Epidermal melanocyte (primary cell): ENCODE measurements around the gene DXO.
"Not testable (repeated sequence)": the region's sequence is repeated elsewhere in the genome, so short reads cannot be mapped to it uniquely, and the experiment has no call there.

Source experiments
- DNase-seq: peaks from one replicate; pipeline ENCODE4 v3.0.0; 2011; ENCODE audit warnings: low spot score; ENCODE audit not compliant: insufficient read length

The DXO gene

GRCh38 chr6:31958741-31959739, 12.9 kb downstream of the DXO start, which contains the start of the genes NELFE and SKIC2:
Gene NELFE, minus strand, starts transcription at chr6:31958971. Its CDS starts 525 bp downstream, at chr6:31958446.
Gene SKIC2, plus strand, starts transcription at chr6:31959175. Its CDS starts 18 bp downstream, at chr6:31959193.
- peak; percentile 99 for DNase-seq

DNA sequence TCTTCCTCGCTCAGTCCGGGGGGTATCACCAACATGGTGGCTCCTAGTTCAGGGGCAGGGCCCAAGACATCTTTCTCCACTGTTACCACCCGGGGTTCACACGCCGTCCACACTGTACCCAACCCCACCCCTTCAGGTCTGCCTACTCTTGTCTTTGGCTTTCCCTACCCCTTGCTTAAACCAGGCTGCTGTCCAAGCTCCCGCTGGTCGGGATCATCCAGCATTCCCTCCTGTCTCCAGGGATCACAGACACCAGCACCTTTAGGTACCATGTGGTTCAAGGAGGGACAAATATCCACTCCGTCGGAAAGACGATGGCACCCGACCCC, 13.6 kb downstream of the DXO start:
- no peak for DNase-seq

- no peak for DNase-seq
Measured at GRCh38 chr6:31956796-31957195, 15.1 kb downstream of the DXO start.

DNA sequence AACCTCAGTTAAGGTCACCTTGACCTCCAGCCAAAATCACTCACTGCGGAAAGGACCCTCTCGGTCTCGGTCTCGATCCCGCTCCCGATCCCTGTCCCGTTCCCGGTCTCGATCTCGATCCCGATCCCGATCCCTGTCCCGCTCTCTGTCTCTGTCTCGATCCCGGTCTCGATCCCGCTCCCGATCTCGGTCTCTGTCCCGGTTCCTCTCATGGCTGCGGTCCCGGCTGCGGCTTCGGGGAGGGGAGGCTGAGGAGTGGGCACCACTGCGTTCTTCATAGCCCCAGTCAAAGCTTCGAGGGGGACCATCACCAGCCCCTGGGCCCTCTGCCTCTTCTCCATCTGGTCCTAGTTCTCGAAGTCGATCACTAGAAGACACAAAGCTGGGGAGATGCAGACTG, 17.4 kb downstream of the DXO start:
- DNase-seq, result no peak

DNA sequence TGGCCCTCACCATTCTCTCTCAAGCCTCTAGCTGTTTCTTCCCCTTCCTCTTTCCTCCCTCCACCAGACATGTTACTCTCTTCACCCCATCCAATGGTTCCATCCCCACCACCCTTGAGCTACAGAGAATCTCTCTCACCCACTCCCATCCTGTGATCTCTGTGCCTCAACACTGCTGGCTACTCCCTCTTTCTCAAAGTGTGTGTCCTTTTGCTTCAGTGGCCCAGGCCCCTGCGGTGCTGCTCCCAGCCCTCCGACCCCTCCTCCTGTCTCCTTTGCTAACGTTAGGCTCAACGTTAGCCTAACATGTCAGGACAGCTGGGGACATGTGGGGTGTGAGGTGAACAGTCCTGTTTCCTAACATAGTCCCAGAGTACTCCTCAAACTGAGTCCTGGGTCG, 19.0 kb downstream of the DXO start:
- no peak for DNase-seq

DNA sequence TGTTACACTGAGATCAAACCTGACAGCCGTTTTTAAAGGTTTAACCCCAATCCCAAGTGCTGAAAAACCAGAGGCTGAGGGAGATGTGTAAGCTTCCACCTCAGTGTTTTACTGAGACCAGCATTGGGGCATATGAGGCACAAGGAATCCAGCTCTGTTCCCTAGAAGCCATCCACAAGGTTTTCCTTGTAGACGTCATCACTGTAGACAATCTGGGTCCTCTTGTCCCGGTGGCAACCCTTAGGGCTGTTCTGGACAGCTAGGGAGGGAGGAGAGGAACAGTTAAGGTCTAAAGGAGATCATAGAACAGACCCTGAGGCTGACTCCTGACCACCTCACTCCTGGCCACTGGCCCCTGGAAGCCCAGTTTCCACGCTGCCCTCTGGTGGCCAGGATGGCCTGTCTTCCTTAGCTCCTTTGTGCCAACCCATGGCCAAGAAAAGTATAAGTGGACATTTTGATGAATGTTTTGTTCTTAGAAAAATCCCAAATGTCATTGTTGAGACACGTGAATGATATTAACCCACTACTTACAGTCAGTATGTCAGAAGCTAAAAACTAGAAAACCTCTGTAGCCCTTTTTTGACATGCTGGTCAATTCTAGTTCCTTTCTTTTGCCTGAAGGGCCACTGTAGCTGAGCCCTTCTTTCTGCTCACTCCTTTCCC, 19.7 kb downstream of the DXO start:
- peak; percentile 73 for DNase-seq

DNA sequence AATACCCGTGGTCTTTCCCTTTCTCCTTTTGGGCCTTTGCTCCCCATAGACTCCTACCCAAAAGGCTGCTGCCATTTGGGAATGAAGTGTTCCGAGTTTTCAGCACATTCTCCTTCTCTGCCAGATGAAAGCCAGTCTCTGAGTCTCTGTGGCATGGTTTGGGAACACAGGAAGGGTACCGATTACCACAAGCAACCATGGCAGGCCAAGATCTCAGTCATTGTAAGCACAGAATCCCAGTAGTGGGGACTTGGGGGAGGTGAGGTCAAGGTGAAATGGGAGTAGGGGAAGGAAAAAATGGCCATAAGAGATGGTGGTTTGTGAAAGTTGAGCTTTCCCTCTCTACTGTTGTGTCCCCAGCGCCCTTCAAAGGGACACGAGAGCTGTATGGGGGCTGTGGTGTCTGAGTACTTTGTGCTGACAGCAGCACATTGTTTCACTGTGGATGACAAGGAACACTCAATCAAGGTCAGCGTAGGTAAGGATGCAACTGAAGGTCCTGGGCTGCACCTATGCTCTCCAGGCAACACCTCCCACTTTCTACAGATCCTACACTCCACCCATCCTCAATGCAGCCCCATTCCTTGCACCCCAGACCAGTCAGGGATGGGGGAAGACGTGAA, 21.9 kb downstream of the DXO start:
- no peak for DNase-seq

- no peak for DNase-seq
Measured at GRCh38 chr6:31948753-31949413, 23.1 kb downstream of the DXO start.

GRCh38 chr6:31948306-31948705, 23.6 kb downstream of the DXO start:
- no peak for DNase-seq

DNA sequence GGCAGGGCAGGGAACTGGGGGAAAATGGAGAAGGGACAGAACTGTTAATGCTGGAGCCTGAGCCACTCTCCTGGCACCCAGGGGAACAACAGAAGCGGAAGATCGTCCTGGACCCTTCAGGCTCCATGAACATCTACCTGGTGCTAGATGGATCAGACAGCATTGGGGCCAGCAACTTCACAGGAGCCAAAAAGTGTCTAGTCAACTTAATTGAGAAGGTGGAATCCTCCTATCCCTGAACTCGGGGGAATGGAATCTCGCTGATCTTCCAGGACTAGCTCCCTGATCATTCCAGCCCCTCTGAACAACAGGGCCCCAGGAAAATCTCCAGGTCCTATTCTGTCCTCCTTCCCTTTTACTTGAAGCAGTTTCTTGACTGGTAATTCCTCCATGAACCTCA, 24.1 kb downstream of the DXO start:
- DNase-seq, result no peak

- no peak for DNase-seq
Measured at GRCh38 chr6:31947070-31947675, 24.8 kb downstream of the DXO start.

GRCh38 chr6:31946370-31946885, 25.5 kb downstream of the DXO start:
- DNase-seq, result no peak

GRCh38 chr6:31945507-31946369, 26.2 kb downstream of the DXO start, which contains the start of gene CFB:
Gene CFB, plus strand, starts transcription at chr6:31946095. Its CDS starts 127 bp downstream, at chr6:31946222.
- DNase-seq, result peak; percentile 38

GRCh38 chr6:31945154-31945506, 26.8 kb downstream of the DXO start:
- DNase-seq, result no peak

GRCh38 chr6:31943742-31944141, 28.2 kb downstream of the DXO start:
- no peak for DNase-seq

DNA sequence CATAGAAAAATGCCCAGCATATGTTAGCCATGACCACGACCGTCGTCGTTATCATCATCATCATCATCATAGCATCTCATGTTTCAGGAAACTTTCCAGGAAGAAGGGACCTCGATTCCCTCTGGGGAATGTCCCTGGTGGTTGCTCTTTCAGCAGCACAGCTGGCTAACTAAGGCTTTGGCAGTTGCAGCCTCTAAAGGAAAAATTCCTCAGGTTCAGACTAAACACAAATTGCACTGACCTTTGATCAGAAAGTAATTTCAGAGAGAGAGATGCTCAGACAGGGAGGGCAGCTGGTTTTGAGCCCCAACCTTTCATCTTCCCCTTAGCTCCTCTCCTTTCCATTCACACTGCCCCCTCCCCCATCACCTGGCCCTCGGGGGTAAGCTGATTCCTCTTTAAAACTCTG, 31.7 kb downstream of the DXO start:
- DNase-seq, result no peak

DNA sequence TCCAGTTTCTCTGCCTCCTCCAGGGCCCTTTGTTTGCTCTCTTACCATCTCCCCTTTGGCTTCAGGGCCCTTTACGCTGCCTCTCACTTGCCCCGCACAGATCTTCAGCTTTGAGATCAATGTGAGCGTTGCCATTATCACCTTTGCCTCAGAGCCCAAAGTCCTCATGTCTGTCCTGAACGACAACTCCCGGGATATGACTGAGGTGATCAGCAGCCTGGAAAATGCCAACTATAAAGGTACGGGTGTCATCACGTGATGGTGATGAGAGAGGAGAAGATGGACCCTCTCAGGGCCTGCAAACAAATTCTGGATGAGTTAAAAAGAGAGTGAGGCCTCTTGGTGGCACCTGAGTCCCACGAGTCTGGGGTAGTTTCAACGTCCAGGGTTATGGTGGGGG, 36.1 kb downstream of the DXO start:
- DNase-seq, result no peak

- no peak for DNase-seq
Measured at GRCh38 chr6:31935021-31935420, 36.9 kb downstream of the DXO start.

GRCh38 chr6:31933537-31933936, 38.4 kb downstream of the DXO start:
- no peak for DNase-seq

- not testable (repeated sequence) for DNase-seq
Measured at GRCh38 chr6:31932137-31932536, 39.8 kb downstream of the DXO start.
